ENCODE results near the gene ZNF490. TPM values are rescaled to one million over a fixed set of nuclear protein-coding genes. Genes with fewer than 3 reads are reported as not detected.

The ZNF490 gene
- 9.2 TPM in 2 replicates for total RNA-seq
- long read RNA-seq, full-length matches to known transcripts = 4 of 11 reads
- long read RNA-seq, partial matches to known transcripts = 2 of 11 reads
- long read RNA-seq, other reads (novel, unspliced or antisense) = 5 of 11 reads

GRCh38 chr19:12610540-12611360 lies at the start of gene ZNF490, which contains the start of gene ZNF791:
Gene ZNF490 (minus strand): TSS chr19:12610813. CDS start chr19:12610680, 133 bp downstream.
Gene ZNF791 (plus strand): TSS chr19:12610920. CDS start chr19:12611080, 160 bp downstream.
- H3K4me1 Mint-ChIP-seq (ENCODE audit: unreplicated experiment) = peaks cover 19% of the 10 kb centered on the region
- peak within 1 kb of the TSS; percentile 100 for H3K27ac Mint-ChIP-seq (ENCODE audit: unreplicated experiment)
- H3K4me3 Mint-ChIP-seq (ENCODE audit: unreplicated experiment) = peak within 1 kb of the TSS; percentile 99
- H3K9me3 Mint-ChIP-seq (ENCODE audit: unreplicated experiment) = no peaks in the 10 kb centered on the region
- H3K27me3 Mint-ChIP-seq (ENCODE audit: unreplicated experiment) = no peaks in the 10 kb centered on the region
- DNase-seq (ENCODE audit: extremely low spot score, unreplicated experiment) = peak; percentile 98
- H3K36me3 Mint-ChIP-seq (ENCODE audit: unreplicated experiment) = peaks cover 14% of the 10 kb centered on the region
- TF ChIP-seq, protein P1, sequence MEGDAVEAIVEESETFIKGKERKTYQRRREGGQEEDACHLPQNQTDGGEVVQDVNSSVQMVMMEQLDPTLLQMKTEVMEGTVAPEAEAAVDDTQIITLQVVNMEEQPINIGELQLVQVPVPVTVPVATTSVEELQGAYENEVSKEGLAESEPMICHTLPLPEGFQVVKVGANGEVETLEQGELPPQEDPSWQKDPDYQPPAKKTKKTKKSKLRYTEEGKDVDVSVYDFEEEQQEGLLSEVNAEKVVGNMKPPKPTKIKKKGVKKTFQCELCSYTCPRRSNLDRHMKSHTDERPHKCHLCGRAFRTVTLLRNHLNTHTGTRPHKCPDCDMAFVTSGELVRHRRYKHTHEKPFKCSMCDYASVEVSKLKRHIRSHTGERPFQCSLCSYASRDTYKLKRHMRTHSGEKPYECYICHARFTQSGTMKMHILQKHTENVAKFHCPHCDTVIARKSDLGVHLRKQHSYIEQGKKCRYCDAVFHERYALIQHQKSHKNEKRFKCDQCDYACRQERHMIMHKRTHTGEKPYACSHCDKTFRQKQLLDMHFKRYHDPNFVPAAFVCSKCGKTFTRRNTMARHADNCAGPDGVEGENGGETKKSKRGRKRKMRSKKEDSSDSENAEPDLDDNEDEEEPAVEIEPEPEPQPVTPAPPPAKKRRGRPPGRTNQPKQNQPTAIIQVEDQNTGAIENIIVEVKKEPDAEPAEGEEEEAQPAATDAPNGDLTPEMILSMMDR (IDR thresholded peaks at IDR 0.05) = no peak

GRCh38 chr19:12657966-12658365 lies 47.4 kb upstream of the ZNF490 start:
- no peak for DNase-seq (ENCODE audit: extremely low spot score, unreplicated experiment)

GRCh38 chr19:12656899-12657571 lies 46.4 kb upstream of the ZNF490 start:
- Mint-ChIP-seq H3K27ac (ENCODE audit: unreplicated experiment) (no peak overlapping the region), H3K27me3 (ENCODE audit: unreplicated experiment) (no peaks in the 10 kb centered on the region), H3K9me3 (ENCODE audit: unreplicated experiment) (no peaks in the 10 kb centered on the region), H3K36me3 (ENCODE audit: unreplicated experiment) (peaks cover 22% of the 10 kb centered on the region), H3K4me3 (ENCODE audit: unreplicated experiment) (no peak overlapping the region), H3K4me1 (ENCODE audit: unreplicated experiment) (no peaks in the 10 kb centered on the region)
- TF ChIP-seq, protein P1 (IDR thresholded peaks at IDR 0.05) = no peak
- no peak for DNase-seq (ENCODE audit: extremely low spot score, unreplicated experiment)

More at GRCh38 chr19:12657966-12658365, 47.4 kb upstream of the ZNF490 start:
- no peak overlapping the region for H3K4me3 Mint-ChIP-seq (ENCODE audit: unreplicated experiment)
- no peaks in the 10 kb centered on the region for H3K27me3 Mint-ChIP-seq (ENCODE audit: unreplicated experiment)
- TF ChIP-seq, protein P1 (IDR thresholded peaks at IDR 0.05) = no peak
- no peaks in the 10 kb centered on the region for H3K9me3 Mint-ChIP-seq (ENCODE audit: unreplicated experiment)
- no peak overlapping the region for H3K27ac Mint-ChIP-seq (ENCODE audit: unreplicated experiment)
- H3K36me3 Mint-ChIP-seq (ENCODE audit: unreplicated experiment) = peaks cover 23% of the 10 kb centered on the region
- no peaks in the 10 kb centered on the region for H3K4me1 Mint-ChIP-seq (ENCODE audit: unreplicated experiment)

DNA sequence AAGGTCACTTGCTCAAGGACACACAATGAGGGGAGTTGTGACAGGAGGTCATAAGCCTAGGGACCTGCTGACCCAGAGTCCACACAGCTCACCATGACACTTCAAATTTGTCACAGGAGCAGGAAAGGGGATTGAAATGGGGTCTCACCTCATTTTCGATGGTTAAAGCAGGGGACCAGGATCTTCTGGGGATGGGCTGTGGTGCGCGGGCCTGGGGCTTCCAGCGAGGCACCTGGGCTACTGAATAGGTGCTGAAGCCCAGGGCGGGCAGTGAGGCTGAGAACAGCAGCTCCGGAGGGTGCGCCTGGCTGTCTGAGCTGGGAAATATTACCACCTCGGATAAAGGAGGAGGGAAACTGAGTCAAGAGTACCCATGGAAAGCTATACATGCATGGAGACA lies 44.9 kb upstream of the ZNF490 start:
- Mint-ChIP-seq H3K9me3 (ENCODE audit: unreplicated experiment) (no peaks in the 10 kb centered on the region), H3K36me3 (ENCODE audit: unreplicated experiment) (peaks cover 31% of the 10 kb centered on the region), H3K27me3 (ENCODE audit: unreplicated experiment) (no peaks in the 10 kb centered on the region), H3K27ac (ENCODE audit: unreplicated experiment) (no peak overlapping the region), H3K4me1 (ENCODE audit: unreplicated experiment) (no peaks in the 10 kb centered on the region), H3K4me3 (ENCODE audit: unreplicated experiment) (no peak overlapping the region)
- TF ChIP-seq, protein P1 (IDR thresholded peaks at IDR 0.05) = no peak
- no peak for DNase-seq (ENCODE audit: extremely low spot score, unreplicated experiment)

GRCh38 chr19:12652219-12652618 lies 41.6 kb upstream of the ZNF490 start:
- no peak for DNase-seq (ENCODE audit: extremely low spot score, unreplicated experiment)
- Mint-ChIP-seq H3K9me3 (ENCODE audit: unreplicated experiment) (no peaks in the 10 kb centered on the region), H3K27ac (ENCODE audit: unreplicated experiment) (no peak overlapping the region), H3K27me3 (ENCODE audit: unreplicated experiment) (no peaks in the 10 kb centered on the region), H3K36me3 (ENCODE audit: unreplicated experiment) (peaks cover 27% of the 10 kb centered on the region), H3K4me1 (ENCODE audit: unreplicated experiment) (no peaks in the 10 kb centered on the region), H3K4me3 (ENCODE audit: unreplicated experiment) (no peak overlapping the region)
- TF ChIP-seq, protein P1 (IDR thresholded peaks at IDR 0.05) = no peak
